Right lobe of liver (tissue), 4 donors: ENCODE data around the gene FYB1.

Experiments used
- CTCF ChIP-seq, 4 donors: fragments of 200-600 bp in 3 of 4; fragments of 450-650 bp in 1 of 4; IDR thresholded peaks; one replicate each; pipeline versions ENCODE4 v1.5.1 to v1.8.0; 2016 to 2022; ENCODE audit warnings: antibody characterized with exemption in 4 of 4, mild to moderate bottlenecking in 2 of 4
- POLR2A ChIP-seq: fragments of 450-650 bp; IDR thresholded peaks from one replicate; pipeline ENCODE4 v1.6.1; 2017; ENCODE audit warnings: antibody characterized with exemption, mild to moderate bottlenecking
- donor health status: DM: no; HTN: no; CAD: no.
- donor health status: DM: no; HTN: no; CAD: no.
- donor health status: DM: no; HTN: yes; CAD: no.

GRCh38 chr5:39192450-39193160, 26.8 kb downstream of the FYB1 start:
- TF ChIP-seq POLR2A (no peak), CTCF (IDR thresholded peaks at IDR 0.05) (no peak)
